ENCODE data around the gene GPRC5A.

GPRC5A gene

GRCh38 chr12:12877153-12877768 is 14.1 kb upstream of the GPRC5A start:
- CTCF ChIA-PET = interaction anchor here (1.0 to 1.2 kb wide), 2 partner anchors 39 to 41 kb away, joined by 4 to 5 read pairs; no protein-coding TSS in a partner anchor
- H3K27ac ChIP-seq = peak overlapping the region; percentile 60; the same call in 1 of the 2 replicates
- no peak for TF ChIP-seq CTCF (conservative IDR thresholded peaks at IDR 0.05; ENCODE audit: low read depth)
- no peak for DNase-seq (ENCODE audit: low spot score)
- POLR2A ChIA-PET (ENCODE audit: low non-redundant PET) = no interaction called here

- ChIA-PET POLR2A (ENCODE audit: low non-redundant PET) (no interaction called here), CTCF (interaction anchor here (0.7 to 1.2 kb wide), 3 partner anchors 13 to 41 kb away, joined by 4 to 6 read pairs (median 5); partner anchors contain the start of gene GPRC5A)
- peak overlapping the region; percentile 60 for H3K27ac ChIP-seq
- no peak for DNase-seq (ENCODE audit: low spot score)
- TF ChIP-seq CTCF (conservative IDR thresholded peaks at IDR 0.05; ENCODE audit: low read depth) = no peak
These were observed 13.4 kb upstream of the GPRC5A start for GRCh38 chr12:12877781-12878455.

- H3K27ac ChIP-seq = no peak overlapping the region
- POLR2A ChIA-PET (ENCODE audit: low non-redundant PET) = no interaction called here
- TF ChIP-seq CTCF (conservative IDR thresholded peaks at IDR 0.05; ENCODE audit: low read depth) = no peak
- CTCF ChIA-PET = interaction anchor here (0.6 to 0.9 kb wide), 2 partner anchors 10 to 542 kb away, joined by 3 to 4 read pairs; no protein-coding TSS in a partner anchor
- no peak for DNase-seq (ENCODE audit: low spot score)
These were observed 10.8 kb upstream of the GPRC5A start for GRCh38 chr12:12880537-12880936.

GRCh38 chr12:12881151-12881909 is 10.0 kb upstream of the GPRC5A start:
- H3K27ac ChIP-seq = peak overlapping the region; percentile 42
- TF ChIP-seq CTCF (conservative IDR thresholded peaks at IDR 0.05; ENCODE audit: low read depth) = no peak
- POLR2A ChIA-PET (ENCODE audit: low non-redundant PET) = no interaction called here
- DNase-seq (ENCODE audit: low spot score) = no peak
- CTCF ChIA-PET = interaction anchor here (0.6 kb wide), 1 partner anchor 542 kb away, joined by 3 read pairs; no protein-coding TSS in a partner anchor

GRCh38 chr12:12882288-12882687 is 9.1 kb upstream of the GPRC5A start:
- ChIA-PET POLR2A (ENCODE audit: low non-redundant PET) (no interaction called here), CTCF (no interaction called here)
- H3K27ac ChIP-seq = peak overlapping the region; percentile 42; the same call in 1 of the 2 replicates
- TF ChIP-seq CTCF (conservative IDR thresholded peaks at IDR 0.05; ENCODE audit: low read depth) = no peak
- DNase-seq (ENCODE audit: low spot score) = no peak

GRCh38 chr12:12883369-12884001 is 7.9 kb upstream of the GPRC5A start:
- peak overlapping the region; percentile 82 for H3K27ac ChIP-seq
- peak; percentile 44 for DNase-seq (ENCODE audit: low spot score)
- TF ChIP-seq CTCF (conservative IDR thresholded peaks at IDR 0.05; ENCODE audit: low read depth) = no peak
- CTCF ChIA-PET = no interaction called here
- POLR2A ChIA-PET (ENCODE audit: low non-redundant PET) = no interaction called here

Data from RWPE1 (cell line).